Muscle layer of duodenum (tissue), 2 donors: ENCODE measurements around the gene ARHGEF6.
A peak's percentile ranks its signal among the peaks of the same experiment; 100 is the strongest.
"Not testable (repeated sequence)": the region's sequence is repeated elsewhere in the genome, so short reads cannot be mapped to it uniquely, and the experiment has no call there.

ENCODE experiments used
- H3K27ac ChIP-seq: one replicate; pipeline ENCODE4 v1.7.0; 2013; ENCODE audit warnings: mild to moderate bottlenecking, low read length
- H3K27me3 ChIP-seq: one replicate; pipeline ENCODE4 v1.7.0; 2013; ENCODE audit warnings: low read depth, mild to moderate bottlenecking, control low read depth, low read length
- H3K36me3 ChIP-seq, 2 donors: one replicate each; pipeline ENCODE4 v1.7.0; 2013; ENCODE audit warnings: low read length in 2 of 2, control low read depth in 1 of 2, mild to moderate bottlenecking in 1 of 2; ENCODE audit not compliant: insufficient read depth in 2 of 2, control insufficient read depth in 1 of 2
- H3K4me1 ChIP-seq, 2 donors: one replicate each; pipeline ENCODE4 v1.7.0; 2013; ENCODE audit warnings: low read length in 2 of 2, mild to moderate bottlenecking in 2 of 2, control low read depth in 1 of 2, moderate library complexity in 1 of 2; ENCODE audit not compliant: insufficient read depth in 2 of 2, control insufficient read depth in 1 of 2
- H3K4me3 ChIP-seq, 2 donors: one replicate each; pipeline ENCODE4 v1.7.0; 2013; ENCODE audit warnings: low read length in 2 of 2, low read depth in 1 of 2, mild to moderate bottlenecking in 1 of 2
- H3K9me3 ChIP-seq, 2 donors: one replicate each; pipeline ENCODE4 v1.7.0; 2013; ENCODE audit warnings: low read length in 2 of 2, control low read depth in 1 of 2, mild to moderate bottlenecking in 1 of 2; ENCODE audit not compliant: control insufficient read depth in 1 of 2
- donor health status: healthy.

ARHGEF6 gene, protein sequence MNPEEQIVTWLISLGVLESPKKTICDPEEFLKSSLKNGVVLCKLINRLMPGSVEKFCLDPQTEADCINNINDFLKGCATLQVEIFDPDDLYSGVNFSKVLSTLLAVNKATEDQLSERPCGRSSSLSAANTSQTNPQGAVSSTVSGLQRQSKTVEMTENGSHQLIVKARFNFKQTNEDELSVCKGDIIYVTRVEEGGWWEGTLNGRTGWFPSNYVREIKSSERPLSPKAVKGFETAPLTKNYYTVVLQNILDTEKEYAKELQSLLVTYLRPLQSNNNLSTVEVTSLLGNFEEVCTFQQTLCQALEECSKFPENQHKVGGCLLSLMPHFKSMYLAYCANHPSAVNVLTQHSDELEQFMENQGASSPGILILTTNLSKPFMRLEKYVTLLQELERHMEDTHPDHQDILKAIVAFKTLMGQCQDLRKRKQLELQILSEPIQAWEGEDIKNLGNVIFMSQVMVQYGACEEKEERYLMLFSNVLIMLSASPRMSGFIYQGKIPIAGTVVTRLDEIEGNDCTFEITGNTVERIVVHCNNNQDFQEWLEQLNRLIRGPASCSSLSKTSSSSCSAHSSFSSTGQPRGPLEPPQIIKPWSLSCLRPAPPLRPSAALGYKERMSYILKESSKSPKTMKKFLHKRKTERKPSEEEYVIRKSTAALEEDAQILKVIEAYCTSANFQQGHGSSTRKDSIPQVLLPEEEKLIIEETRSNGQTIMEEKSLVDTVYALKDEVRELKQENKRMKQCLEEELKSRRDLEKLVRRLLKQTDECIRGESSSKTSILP

GRCh38 chrX:136780763-136781162 lies at the start of gene ARHGEF6:
ARHGEF6 (minus strand) TSS chrX:136780932; CDS start chrX:136780882, 50 bp downstream.
- Histone ChIP-seq H3K4me3 (peak within 1 kb of the TSS; percentile 51 to 58), H3K36me3 (no peaks in the 10 kb centered on the region), H3K9me3 (no peaks in the 10 kb centered on the region), H3K27me3 (no peaks in the 10 kb centered on the region), H3K4me1 (peaks cover 0 to 5% of the 10 kb centered on the region in 2 donors), H3K27ac (peak within 1 kb of the TSS; percentile 67)

DNA sequence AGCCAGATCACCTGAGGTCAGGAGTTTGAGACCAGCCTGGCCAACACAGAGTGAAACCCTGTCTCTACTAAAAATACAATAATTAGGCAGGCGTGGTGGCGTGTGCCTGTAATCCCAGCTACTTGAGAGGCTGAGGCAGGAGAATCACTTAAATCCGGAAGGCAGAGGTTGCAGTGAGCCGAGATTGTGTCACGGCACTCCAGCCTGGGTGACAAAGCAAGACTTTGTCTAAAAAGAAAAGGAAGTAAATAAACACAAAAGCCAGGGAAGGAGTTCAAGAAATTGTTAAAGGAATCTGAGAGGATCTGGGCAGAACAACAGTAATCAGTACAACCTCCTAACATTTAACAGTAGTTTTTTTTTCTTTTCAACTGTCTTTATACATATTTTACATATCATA lies 48.7 kb upstream of the ARHGEF6 start:
- no peaks in the 10 kb centered on the region for H3K9me3 ChIP-seq
- H3K27me3 ChIP-seq, result no peaks in the 10 kb centered on the region
- no peak overlapping the region for H3K27ac ChIP-seq
- H3K36me3 ChIP-seq, result no peaks in the 10 kb centered on the region
- H3K4me3 ChIP-seq, result no peak overlapping the region
- no peaks in the 10 kb centered on the region for H3K4me1 ChIP-seq

GRCh38 chrX:136828830-136829229 lies 48.1 kb upstream of the ARHGEF6 start:
- Histone ChIP-seq H3K27ac (no peak overlapping the region), H3K27me3 (no peaks in the 10 kb centered on the region)

DNA sequence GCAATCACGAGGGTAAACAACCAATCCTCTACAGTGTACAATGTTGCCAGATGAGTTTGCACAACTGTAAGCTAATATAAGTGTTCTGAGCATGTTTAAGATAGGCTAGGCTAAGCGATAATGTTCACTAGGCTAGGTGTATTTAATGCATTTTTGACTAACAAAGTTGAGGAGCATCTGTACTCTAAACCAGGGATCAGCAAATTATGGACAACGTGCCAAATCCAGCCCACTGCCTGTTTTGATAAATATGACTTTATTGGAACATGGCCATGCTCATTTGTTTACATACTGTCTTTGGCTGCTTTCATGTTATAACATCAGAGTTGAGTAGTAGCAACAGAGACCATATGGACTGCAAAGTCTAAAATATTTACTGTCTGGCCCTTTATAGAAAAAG lies 46.3 kb upstream of the ARHGEF6 start:
- no peak overlapping the region for H3K4me3 ChIP-seq
- H3K27me3 ChIP-seq, result no peaks in the 10 kb centered on the region
- H3K36me3 ChIP-seq, result no peaks in the 10 kb centered on the region
- no peak overlapping the region for H3K27ac ChIP-seq
- H3K4me1 ChIP-seq, result no peaks in the 10 kb centered on the region
- no peaks in the 10 kb centered on the region for H3K9me3 ChIP-seq

More at GRCh38 chrX:136828830-136829229, 48.1 kb upstream of the ARHGEF6 start:
- no peak overlapping the region for H3K4me3 ChIP-seq
- no peaks in the 10 kb centered on the region for H3K4me1 ChIP-seq
- H3K9me3 ChIP-seq, result no peaks in the 10 kb centered on the region
- no peaks in the 10 kb centered on the region for H3K36me3 ChIP-seq

DNA sequence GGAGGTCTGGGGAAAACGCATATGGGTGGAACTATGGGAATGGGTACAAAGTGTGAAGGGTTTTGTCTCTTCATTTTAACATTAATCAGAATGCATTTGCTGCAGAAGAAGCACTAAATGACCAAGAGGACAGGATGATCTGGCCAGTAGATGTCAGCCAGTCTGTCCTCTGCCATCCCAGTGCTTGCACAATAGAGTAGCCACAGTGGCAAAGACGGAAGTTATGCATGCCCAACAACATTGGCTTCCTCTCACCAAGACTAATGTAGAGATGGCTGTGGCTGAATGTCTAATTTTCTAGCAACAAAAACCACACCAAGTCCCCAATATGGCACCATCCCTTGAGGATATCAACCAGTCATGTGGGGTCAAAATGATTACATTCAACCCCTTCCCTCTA lies 45.0 kb upstream of the ARHGEF6 start:
- H3K4me1 ChIP-seq, result no peaks in the 10 kb centered on the region
- H3K36me3 ChIP-seq, result no peaks in the 10 kb centered on the region
- no peak overlapping the region for H3K4me3 ChIP-seq
- no peaks in the 10 kb centered on the region for H3K27me3 ChIP-seq
- H3K27ac ChIP-seq, result no peak overlapping the region
- no peaks in the 10 kb centered on the region for H3K9me3 ChIP-seq

- Histone ChIP-seq H3K27me3 (no peaks in the 10 kb centered on the region), H3K27ac (no peak overlapping the region)
Observed at GRCh38 chrX:136823175-136823574, 42.4 kb upstream of the ARHGEF6 start.

GRCh38 chrX:136822337-136823095 lies 41.8 kb upstream of the ARHGEF6 start:
- no peaks in the 10 kb centered on the region for H3K4me1 ChIP-seq
- no peak overlapping the region for H3K27ac ChIP-seq
- H3K9me3 ChIP-seq, result no peaks in the 10 kb centered on the region
- no peaks in the 10 kb centered on the region for H3K27me3 ChIP-seq
- H3K4me3 ChIP-seq, result no peak overlapping the region
- H3K36me3 ChIP-seq, result peaks cover 0 to 17% of the 10 kb centered on the region in 2 donors

More at GRCh38 chrX:136823175-136823574, 42.4 kb upstream of the ARHGEF6 start:
- no peaks in the 10 kb centered on the region for H3K4me1 ChIP-seq
- H3K9me3 ChIP-seq, result no peaks in the 10 kb centered on the region
- H3K4me3 ChIP-seq, result no peak overlapping the region
- H3K36me3 ChIP-seq, result peaks cover 0 to 16% of the 10 kb centered on the region in 2 donors

DNA sequence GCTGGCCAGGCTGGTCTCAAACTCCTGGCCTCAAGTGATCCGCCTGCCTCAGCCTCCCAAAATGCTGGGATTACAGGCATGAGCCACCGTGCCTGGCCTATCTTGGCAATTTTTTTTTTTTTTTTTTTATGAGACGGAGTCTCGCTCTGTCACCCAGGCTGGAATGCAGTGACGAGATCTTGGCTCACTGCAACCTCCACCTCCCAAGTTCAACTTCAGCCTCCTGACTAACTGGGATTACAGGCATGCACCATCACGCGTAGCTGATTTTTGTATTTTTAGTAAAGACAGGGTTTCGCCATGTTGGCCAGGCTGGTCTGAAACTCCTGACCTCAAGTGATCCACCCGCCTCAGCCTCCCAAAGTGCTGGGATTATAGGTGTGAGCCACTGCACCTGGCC lies 39.0 kb upstream of the ARHGEF6 start:
- not testable (repeated sequence) for H3K9me3 ChIP-seq, H3K27me3 ChIP-seq, H3K27ac ChIP-seq, H3K4me1 ChIP-seq, H3K4me3 ChIP-seq
- H3K36me3 ChIP-seq, result peaks cover 0 to 17% of the 10 kb centered on the region in 2 donors

GRCh38 chrX:136819031-136819703 lies 38.4 kb upstream of the ARHGEF6 start:
- H3K27ac ChIP-seq, result no peak overlapping the region
- H3K27me3 ChIP-seq, result no peaks in the 10 kb centered on the region
- no peak overlapping the region for H3K4me3 ChIP-seq
- H3K36me3 ChIP-seq, result peaks cover 0 to 17% of the 10 kb centered on the region in 2 donors
- H3K9me3 ChIP-seq, result no peaks in the 10 kb centered on the region
- H3K4me1 ChIP-seq, result no peaks in the 10 kb centered on the region

DNA sequence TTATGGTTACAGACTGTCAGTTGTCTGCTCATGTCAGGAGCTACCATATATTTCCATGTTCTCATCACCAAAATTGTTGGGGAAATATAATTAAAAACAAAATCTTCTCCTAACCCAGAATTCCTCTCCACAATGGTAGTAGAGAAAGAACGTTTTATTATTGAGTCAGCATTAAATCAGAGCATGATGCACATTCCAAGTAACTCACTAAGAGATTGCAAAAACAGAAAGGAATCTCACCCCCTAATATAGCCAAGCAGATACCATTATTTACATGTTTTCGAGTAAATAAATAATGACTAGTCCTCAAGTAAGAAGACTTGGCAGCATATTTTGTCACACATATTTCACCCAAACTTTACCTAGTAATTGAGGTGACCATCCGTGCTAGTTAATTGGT lies 36.2 kb upstream of the ARHGEF6 start:
- Histone ChIP-seq H3K4me3 (no peak overlapping the region), H3K4me1 (no peaks in the 10 kb centered on the region), H3K9me3 (no peaks in the 10 kb centered on the region), H3K36me3 (peaks cover 0 to 17% of the 10 kb centered on the region in 2 donors), H3K27ac (no peak overlapping the region), H3K27me3 (no peaks in the 10 kb centered on the region)
